CD4-positive, alpha-beta T cell treated with Interleukin-10 for 1 hour (primary cell): Measurements from ENCODE around the gene FBLN7.
A peak's percentile ranks its signal among the peaks of the same experiment; 100 is the strongest.
"Not testable (repeated sequence)": the region's sequence is repeated elsewhere in the genome, so short reads cannot be mapped to it uniquely, and the experiment has no call there.

Experiments used
- DNase-seq: peaks from one replicate; pipeline ENCODE4 v3.0.0-alpha.2; 2020

Gene FBLN7

GRCh38 chr2:112138159-112139032, at the start of gene FBLN7:
Gene FBLN7, plus strand, starts transcription at chr2:112138385. Its CDS starts 271 bp downstream, at chr2:112138656.
- DNase-seq: no peak

GRCh38 chr2:112089375-112089774, 48.8 kb upstream of the FBLN7 start:
- DNase-seq: no peak

GRCh38 chr2:112092286-112093041, 45.7 kb upstream of the FBLN7 start:
- no peak for DNase-seq

- DNase-seq: no peak
Observed at GRCh38 chr2:112093216-112093615, 45.0 kb upstream of the FBLN7 start.

GRCh38 chr2:112095681-112096080, 42.5 kb upstream of the FBLN7 start:
- no peak for DNase-seq

GRCh38 chr2:112096098-112096497, 42.1 kb upstream of the FBLN7 start:
- no peak for DNase-seq

- DNase-seq: no peak
Observed at GRCh38 chr2:112108178-112108832, 29.9 kb upstream of the FBLN7 start.

GRCh38 chr2:112109278-112109677, 28.9 kb upstream of the FBLN7 start:
- DNase-seq: no peak

GRCh38 chr2:112110966-112111365, 27.2 kb upstream of the FBLN7 start:
- no peak for DNase-seq

GRCh38 chr2:112113354-112113753, 24.8 kb upstream of the FBLN7 start:
- DNase-seq: not testable (repeated sequence)

GRCh38 chr2:112118148-112118547, 20.0 kb upstream of the FBLN7 start:
- no peak for DNase-seq

GRCh38 chr2:112121682-112122254, 16.4 kb upstream of the FBLN7 start:
- peak; percentile 65 for DNase-seq

GRCh38 chr2:112129060-112129459, 9.1 kb upstream of the FBLN7 start:
- no peak for DNase-seq

GRCh38 chr2:112133344-112133743, 4.8 kb upstream of the FBLN7 start:
- no peak for DNase-seq

- no peak for DNase-seq
Observed at GRCh38 chr2:112134120-112134519, 4.1 kb upstream of the FBLN7 start.

GRCh38 chr2:112136096-112136495, 2.1 kb upstream of the FBLN7 start:
- DNase-seq: no peak

- DNase-seq: peak; percentile 16
Observed at GRCh38 chr2:112137516-112138158, 548 bp upstream of the FBLN7 start.

- DNase-seq: not testable (repeated sequence)
Observed at GRCh38 chr2:112139033-112139614, 939 bp downstream of the FBLN7 start.

GRCh38 chr2:112139661-112140204, 1.5 kb downstream of the FBLN7 start:
- not testable (repeated sequence) for DNase-seq

- DNase-seq: no peak
Observed at GRCh38 chr2:112140205-112140802, 2.1 kb downstream of the FBLN7 start.

GRCh38 chr2:112140899-112141625, 2.9 kb downstream of the FBLN7 start:
- DNase-seq: no peak
